ENCODE data around the gene AMIGO1.

The AMIGO1 gene

DNA sequence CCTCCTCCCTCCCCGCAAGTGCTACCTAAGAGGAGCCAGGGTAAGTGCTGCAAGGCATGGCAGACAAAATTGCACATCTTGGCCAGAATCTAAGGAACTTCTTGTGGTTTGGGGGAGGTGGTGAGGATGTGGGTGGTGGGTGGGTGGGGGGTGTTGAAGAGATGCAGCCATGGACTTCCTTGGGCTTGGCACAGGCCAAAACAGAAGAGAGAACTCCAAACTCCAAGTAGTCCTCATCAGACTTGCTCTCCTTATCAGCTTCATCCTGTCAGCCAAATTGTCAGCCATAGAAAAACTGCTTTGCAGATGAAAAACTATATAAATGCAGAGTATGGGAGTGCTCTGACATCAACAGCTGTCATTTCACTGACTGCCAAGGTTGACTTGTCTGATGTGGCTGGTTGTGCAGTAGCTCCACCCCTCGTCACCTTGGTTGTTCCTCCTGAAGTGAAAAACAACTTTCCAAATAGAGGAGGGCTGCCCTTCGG lies 7.1 kb downstream of the AMIGO1 start:
- DNase-seq (ENCODE audit: low spot score) = no peak

DNA sequence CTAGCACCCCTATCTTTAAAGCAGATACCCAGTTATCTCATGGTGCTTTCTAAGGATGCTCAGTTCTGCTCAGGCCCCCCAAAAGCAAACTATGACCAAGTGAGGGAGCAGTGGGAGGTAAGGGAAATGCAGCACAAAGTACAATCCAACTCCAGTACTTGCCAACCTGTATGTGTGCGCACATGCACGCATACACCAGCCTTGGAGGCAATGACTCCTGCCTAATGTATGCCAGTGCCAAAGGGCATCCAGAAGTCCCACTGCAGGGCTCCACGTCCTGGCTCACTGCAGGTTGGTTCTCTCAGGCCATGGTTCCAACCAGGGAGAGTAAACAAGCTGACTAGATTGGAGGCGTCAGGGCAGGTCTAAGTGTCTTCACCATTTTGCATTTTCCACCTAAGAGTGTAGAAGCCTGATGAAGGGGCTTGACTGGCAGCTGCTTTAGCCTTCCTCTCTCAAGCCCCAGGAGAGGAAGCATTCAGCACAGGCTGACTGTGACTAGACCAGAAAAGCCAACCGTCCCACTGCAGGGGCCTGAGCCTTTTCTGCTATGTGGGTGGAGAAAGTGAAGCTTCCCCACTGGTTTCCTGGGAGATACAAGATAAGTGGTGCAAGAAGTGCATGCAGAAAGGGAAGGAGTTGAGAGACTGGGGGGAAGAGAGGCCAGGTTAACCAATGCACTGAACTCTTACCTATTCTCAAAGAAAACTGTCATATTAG lies 7.7 kb downstream of the AMIGO1 start:
- no peak for DNase-seq (ENCODE audit: low spot score)

DNA sequence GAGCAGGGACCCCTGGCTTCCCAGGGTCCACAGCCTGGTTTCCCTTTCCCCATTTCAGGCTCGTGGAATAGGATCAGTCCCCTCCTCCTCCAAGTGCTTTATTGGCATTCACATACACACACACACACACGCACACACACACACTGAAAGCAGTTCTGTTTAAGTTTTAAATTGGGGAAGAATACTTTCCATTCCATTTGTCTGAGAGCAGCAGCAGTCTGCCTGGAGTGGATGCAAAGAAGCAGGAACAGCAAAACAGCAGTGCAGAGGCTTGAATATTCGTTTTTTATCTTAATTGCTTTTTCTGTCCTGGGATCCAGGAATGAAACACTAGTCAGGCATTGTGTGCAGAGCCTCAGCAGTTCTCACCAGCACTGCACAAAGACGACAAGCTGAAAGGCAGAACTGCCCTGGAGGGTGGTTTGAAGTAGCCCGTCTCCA lies 8.6 kb downstream of the AMIGO1 start:
- no peak for DNase-seq (ENCODE audit: low spot score)

DNA sequence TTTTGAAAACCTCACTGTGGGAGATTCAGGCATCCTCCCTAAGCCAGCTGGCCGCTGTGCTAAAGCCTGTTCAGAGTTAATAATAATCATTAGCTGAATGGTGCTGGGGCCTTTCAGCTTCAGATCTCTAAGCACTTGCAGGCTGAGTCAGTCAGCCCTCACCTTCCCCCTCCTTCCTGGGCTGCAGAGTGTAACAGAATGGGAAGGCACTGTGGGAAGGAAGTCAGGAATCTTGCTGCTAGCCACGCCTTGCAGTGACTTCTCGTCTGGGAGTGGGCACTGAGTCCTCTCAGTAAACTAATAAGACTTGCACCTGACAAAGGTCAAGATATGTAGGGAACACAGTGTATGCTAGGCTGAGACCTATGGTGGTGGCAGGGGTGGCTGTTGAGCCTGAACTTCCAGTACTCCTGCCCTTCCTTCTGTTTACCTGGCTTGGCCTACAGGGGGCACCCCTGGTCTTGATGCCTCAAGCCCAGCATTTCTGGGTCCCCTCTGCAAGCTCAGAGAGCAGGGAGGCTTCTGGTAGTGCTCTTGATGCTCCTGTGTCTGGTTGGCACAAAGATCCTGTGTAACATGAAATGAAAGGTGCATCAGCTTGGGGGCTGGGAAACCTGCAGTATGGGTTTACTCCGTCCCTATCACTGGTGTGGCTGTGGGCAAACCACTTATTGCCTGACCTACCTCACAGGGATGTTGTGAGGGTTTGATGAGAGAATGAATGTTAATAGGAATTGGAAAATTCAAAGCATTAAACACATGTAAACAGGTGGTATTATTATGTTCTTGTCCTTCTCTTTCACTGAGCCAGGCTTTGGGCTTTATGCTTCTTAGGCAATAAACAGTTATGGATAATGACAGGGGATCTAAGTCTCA lies 9.6 kb downstream of the AMIGO1 start:
- DNase-seq (ENCODE audit: low spot score) = no peak

DNA sequence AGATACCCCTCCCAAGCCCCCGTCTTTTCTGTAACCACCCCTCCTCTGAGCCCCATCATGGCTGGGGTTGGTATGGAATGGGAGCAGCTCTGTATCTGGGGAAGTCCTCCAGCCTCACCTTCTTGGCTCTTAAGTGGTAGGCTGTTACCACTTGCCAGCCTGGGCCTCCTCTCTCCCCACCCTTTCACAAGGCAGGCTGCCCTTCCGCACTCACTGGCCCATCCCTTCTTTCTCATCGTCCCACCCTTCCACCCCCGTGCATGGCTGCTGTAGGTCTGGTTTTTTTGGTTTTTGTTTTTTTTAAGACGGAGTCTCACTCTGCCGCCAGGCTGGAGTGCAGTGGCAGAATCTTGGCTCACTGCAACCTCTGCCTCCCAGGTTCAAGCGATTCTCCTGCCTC lies 10.4 kb downstream of the AMIGO1 start:
- DNase-seq (ENCODE audit: low spot score) = no peak

DNA sequence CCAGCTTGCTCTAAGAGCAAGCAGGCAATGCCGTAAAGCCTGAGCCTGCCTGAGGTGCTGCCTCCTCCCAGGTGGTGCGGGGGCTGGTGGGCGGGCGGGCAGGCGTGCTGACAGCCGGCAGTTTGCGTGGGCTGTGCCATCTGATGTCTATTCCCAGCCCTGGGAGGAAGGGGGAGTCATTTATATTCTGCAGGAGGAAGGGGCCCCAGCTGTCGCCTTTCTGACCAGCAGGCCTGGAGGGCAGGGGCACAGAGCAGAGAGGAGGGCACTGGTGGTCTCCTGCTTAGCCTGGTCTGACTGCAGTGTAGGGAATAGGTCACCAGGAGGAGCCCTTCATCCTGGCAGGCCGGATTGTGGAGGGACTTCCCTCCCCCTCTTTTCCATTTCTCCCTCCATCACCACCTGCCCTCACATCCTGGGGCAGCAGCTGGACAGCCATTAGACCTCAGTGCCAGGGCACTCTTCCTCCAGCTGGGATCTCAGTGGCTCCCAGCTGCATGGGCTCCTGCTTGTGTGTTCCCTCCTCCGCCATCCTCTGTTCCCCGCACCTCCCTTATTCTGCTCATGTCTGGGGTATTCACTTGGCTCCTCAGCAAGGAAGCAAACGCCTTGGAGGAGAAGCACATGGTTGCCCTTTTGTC lies 11.2 kb downstream of the AMIGO1 start:
- peak; percentile 80 for DNase-seq (ENCODE audit: low spot score)

DNA sequence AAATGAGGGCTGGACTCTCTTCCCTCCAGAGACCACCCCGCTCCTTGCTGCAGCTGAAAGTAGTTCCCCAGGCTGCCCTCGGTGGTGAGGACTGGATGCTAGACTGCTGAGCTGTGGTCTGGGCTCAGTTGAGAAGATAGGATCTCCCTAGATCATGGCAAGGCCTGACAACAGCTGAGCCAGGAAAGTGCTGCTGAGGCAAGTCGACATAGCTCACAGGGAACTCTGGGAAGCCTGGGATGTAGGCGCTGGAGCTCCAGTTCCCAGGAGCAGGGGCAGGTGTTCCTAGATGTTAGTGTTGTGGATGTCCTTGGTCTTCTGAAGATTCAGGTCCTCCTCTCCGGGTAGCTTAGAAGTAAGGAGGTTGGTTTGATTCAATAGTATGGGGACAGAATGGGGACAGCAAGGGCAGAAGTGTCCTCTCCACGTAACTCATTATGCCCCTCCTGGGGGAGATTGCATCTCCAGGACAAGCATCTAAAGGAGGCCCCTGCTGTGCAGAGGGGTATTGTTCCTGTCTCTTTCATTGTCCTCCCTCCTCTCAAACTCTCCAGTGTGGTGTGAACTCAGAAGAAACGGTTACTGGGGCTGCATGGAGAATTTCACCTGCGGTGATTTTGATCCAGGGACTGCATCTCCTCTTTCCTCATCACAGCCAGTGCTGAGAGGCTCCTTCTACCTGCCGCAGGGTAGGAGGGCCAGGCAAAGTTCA lies 11.9 kb downstream of the AMIGO1 start:
- no peak for DNase-seq (ENCODE audit: low spot score)

DNA sequence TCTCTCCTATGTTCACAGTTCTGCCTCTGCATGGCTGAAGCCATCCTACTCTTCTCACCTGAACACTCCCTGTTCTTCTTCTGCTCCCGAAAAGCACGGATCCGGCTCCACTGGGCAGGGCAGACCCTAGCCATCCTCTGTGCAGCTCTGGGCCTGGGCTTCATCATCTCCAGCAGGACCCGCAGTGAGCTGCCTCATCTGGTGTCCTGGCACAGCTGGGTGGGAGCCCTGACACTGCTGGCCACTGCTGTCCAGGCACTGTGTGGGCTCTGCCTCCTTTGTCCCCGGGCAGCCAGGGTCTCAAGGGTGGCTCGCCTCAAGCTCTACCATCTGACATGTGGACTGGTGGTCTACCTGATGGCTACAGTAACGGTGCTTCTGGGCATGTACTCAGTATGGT lies 13.8 kb downstream of the AMIGO1 start:
- no peak for DNase-seq (ENCODE audit: low spot score)

DNA sequence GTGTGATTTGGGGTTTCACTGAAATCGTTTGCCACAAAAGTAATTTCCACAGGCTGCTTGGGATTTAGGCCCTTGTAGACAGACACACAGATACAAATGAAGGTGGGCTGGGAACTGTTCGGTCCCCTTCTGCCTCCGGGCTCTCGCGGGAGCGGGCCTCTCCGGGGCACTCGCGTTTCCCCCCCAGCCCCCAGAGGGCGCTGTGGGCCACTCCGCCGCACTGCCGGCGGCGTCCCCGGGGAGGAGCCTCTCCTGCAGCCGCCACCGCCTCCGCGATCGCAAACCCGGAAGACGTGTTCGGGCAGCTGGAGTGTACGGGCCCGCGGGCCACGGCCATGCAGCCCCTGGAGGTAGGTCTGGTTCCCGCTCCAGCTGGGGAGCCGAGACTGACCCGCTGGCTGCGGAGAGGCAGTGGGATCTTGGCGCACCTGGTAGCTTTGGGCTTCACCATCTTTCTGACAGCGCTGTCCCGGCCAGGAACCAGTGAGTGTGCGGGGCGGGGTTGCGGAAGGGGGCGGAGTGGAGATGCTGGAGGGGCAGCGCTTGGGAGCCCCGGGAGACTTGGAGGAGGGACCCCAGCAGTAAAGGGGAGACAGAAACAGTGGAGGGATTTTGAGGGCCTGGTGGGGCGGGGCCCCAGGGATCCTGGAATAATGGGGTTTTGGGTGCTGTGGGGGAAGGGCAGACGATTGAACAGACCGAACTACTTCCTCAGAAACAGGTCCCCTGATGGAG lies 15.6 kb downstream of the AMIGO1 start, which contains the start of gene CYB561D1:
CYB561D1 (plus strand) TSS at position 290 of the 735 bp plus-strand sequence; CDS start at position 336, 46 bp downstream.
- peak; percentile 92 for DNase-seq (ENCODE audit: low spot score)

DNA sequence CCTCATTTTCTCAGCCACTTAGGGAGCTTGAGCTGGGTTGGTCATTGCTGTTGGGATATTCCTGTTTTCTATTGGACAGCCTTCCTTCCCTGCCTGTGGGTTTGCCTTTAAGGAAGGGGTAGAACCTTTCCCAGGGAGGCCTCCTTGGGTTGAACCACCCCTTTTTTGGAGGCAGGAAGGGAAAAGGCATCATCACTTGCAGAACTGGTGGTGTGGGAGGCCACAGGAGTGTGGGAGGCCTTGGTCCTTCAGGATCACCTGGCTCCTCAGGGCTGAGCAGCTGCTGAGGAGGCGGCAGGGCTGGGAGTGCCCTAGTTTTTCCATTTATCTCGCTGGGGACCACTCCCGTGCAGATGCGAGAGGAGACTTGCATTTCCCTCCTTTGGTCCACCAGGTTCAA lies 16.3 kb downstream of the AMIGO1 start:
- DNase-seq (ENCODE audit: low spot score) = no peak

DNA sequence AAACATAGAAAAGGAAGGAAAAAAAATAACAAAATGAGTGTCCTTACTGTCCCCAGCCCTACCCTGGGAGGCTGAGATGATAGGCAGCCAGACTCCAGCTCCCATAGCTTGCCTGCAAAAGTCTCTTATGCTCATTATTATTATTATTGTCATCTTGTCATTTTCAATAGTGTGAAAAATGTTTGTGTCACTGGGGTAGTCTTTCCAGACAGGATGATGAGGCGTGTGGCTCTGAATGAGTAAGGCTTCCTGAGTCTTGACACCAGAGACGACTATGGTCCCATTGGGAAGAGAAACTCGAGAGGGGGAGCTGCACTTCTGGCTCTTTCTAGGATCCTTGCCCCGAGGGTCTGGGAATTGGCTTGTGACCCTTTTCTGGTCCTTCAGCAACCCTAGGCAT lies 16.7 kb downstream of the AMIGO1 start:
- no peak for DNase-seq (ENCODE audit: low spot score)

DNA sequence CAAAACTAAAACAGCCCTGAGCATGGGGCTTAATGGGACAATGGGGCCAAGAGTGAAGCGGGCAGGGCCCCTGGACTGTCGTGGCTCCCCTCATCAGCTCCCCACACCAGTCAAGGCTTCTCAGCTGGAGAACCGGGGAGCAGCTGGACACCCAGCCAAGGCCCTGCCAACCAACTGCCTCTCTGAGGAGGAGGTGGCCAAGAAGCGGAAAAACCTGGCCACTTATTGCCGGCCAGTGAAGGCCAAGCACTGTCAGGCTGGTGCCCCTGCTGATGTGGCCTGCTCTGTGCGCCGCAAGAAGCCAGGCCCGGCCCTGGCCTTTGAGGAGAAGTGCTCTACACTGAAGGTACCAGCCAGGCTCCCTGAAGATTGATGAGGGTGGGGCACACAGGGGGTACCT lies 18.2 kb downstream of the AMIGO1 start:
- no peak for DNase-seq (ENCODE audit: low spot score)

DNA sequence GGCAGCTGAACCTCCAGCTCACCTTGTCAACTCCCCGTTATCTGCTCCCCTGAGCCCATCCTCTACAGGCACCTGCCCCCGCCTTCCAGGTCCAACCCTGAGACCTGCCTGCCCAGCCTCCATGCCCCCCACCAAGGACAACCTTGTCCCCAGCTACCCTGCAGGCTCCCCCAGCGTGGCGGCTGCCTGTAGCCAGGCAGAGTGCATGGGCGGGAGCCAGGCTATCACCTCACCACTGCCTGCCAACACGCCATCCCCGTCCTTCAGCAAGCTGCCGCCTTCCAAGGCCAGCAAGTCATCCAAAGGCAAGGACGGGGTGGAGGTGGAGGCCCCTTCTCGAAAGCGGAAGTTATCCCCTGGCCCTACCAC lies 18.6 kb downstream of the AMIGO1 start:
- no peak for DNase-seq (ENCODE audit: low spot score)

DNA sequence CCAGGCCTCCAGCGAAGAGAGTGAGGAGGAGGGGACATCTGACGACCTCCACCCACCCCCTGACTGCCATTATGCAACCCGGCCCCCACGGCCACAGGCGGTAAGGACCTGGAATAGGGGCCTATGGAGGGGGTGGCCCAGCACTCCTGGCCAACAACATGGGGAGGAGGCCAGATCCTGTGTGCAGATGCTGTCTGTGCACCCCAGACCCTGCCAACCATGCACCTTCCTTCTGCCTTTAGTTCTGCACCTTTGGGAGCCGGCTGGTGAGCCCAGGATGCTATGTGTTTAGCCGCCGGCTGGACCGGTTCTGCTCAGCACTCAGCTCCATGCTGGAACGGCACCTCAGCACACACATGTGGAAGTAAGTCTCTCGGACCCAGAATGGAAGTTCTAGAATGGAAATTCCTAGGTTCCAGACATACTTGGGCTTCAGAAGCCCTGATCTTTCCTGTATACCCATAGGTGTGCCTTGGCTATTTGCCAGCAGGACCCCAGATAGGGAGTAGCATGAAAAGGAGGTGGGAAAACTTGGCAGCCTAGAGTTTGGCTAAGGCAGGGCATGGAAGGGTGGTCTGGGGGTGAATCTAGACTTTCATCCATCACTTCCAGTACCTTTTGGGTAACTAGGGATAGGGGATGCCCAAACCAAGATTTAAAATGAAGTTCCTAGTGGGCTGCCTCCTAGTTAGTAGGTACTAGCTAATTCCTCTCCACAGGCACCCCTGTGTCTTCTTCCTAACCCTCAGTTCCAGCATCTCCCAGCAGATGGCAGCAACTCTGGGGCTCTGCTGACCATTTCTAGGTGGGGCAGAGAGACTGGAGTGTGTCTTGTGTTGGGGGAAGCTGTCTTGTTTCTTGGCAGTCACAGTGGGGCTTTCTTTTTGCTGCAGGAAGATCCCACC lies 19.2 kb downstream of the AMIGO1 start:
- DNase-seq (ENCODE audit: low spot score) = peak; percentile 74

DNA sequence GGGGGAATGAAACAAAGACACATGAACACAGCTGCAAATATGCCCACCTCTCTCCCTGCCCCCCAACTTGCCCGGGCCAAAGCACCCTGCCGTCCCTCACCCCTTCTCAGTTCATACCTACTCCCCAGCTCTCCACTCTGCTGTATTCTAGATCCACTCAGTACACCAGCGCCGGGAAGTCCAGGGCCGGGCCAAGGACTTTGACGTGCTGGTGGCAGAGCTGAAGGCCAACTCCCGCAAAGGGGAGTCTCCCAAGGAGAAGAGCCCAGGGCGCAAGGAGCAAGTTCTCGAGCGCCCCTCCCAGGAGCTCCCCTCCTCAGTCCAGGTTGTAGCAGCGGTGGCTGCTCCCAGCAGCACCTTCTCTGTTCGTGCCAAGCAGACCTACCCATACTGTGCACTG lies 20.8 kb downstream of the AMIGO1 start:
- DNase-seq (ENCODE audit: low spot score) = no peak

DNA sequence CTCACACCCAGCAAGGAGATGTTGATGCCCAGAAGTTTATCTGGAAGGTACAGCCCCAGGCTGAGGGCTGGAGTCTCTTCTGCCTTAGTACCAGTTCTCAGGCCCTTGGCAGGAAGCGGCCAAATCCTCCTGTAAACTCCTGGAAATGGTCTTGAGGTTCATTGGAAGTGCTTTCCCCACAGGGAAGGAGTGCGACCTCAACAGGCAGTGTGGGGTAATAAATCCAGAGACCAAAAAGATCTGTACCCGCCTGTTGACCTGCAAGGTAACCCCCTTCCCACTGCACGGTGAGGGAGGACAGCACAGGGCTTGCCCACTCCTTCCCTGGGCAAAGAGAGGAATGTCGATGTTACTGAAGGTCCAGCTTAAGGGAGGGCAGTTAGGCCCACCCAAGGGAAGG lies 21.3 kb downstream of the AMIGO1 start:
- no peak for DNase-seq (ENCODE audit: low spot score)

DNA sequence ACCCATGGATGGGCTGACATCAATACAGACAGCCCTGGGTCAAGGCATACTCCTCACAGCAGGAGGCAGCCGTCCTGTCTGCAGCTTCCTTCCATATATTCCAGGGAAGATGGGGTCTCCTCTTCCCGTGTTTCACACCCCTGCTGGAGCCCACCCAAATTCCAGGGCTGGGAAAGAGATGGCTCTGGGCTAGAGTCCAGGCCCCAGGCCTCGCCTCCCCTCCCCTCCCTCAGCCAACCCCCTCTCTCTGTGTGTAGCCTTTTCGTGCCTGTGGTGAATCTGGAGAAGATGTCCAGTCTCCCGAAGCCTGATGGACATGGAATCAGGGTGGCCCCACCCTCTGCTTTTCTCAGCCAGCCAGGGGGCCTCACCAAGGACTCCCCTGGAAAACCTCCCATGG lies 22.3 kb downstream of the AMIGO1 start:
- DNase-seq (ENCODE audit: low spot score) = no peak

DNA sequence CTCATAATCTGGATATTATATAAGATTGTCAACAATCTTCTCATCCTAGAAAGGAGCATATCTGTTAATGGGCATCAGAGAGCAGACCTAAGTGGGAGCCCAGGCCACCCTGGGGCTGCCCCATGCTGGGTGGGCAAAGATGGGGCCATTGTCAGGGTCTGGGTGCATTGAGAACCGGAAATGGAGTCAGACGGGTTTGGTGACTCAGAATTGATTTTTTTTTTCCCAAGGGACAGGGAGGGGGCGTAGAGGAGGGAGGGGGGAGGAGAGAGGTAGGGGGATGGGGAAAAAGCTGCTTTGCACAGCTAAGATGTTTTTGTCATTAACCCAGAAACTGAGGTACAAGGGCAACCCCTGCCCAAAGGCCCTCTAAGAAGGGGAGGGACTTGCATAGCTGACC lies 24.5 kb downstream of the AMIGO1 start:
- no peak for DNase-seq (ENCODE audit: low spot score)

DNA sequence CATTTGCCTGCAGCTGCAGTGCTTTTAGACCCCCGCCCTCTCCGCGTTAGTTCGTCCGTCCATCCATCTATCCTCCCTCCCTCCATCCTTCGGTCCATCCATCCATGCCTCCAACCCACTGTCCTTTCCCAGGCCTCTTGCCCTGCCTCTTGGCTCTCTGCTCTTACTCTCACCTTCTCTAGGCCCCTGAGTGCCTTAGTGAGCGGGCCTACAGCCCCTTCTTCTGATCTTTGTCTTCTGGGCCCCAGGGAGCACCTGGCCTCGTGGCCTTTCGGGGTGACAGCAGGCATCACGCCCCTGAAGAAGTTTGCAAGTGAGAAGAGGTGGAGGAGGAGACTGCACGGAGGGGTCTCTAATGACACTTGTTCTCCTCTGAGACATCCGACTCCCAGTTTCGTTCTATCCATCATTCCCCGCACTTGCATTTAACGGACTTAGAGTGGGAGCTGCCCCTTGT lies 25.0 kb downstream of the AMIGO1 start:
- no peak for DNase-seq (ENCODE audit: low spot score)
